Measurements from ENCODE around the gene HSPBP1.

DNA sequence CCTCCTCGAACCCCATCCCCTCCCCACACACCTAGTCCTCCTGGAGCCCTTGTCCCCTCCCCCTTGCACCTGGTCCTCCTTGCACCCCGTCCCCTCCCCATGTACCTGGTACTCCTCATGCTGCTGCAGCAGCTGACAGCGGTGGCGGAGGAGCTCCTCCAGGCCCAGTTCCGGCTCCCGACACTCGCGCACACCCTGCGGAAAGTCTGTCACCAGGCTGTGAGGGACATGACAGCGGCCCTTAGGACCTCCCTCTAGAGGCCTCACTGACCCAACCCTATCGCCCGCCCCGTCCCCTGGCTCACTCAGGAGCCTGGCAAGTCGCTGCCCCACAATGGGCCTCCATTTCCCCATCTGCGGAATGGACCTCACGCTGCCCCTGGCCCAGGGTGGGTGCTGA, 14.7 kb downstream of the HSPBP1 start:
- TF ChIP-seq, protein P1, sequence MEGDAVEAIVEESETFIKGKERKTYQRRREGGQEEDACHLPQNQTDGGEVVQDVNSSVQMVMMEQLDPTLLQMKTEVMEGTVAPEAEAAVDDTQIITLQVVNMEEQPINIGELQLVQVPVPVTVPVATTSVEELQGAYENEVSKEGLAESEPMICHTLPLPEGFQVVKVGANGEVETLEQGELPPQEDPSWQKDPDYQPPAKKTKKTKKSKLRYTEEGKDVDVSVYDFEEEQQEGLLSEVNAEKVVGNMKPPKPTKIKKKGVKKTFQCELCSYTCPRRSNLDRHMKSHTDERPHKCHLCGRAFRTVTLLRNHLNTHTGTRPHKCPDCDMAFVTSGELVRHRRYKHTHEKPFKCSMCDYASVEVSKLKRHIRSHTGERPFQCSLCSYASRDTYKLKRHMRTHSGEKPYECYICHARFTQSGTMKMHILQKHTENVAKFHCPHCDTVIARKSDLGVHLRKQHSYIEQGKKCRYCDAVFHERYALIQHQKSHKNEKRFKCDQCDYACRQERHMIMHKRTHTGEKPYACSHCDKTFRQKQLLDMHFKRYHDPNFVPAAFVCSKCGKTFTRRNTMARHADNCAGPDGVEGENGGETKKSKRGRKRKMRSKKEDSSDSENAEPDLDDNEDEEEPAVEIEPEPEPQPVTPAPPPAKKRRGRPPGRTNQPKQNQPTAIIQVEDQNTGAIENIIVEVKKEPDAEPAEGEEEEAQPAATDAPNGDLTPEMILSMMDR (IDR thresholded peaks at IDR 0.05), result no peak
- TF ChIP-seq POLR2A (IDR thresholded peaks at IDR 0.05), result no peak
